OCI-LY1 (cell line): Measurements from ENCODE around the gene PI4KA.

Experiments used
- H2AFZ ChIP-seq: fragments of 200-600 bp; sonication (generic), shearing (Covaris generic); 2 replicates; pipeline ENCODE4 v1.6.0; 2014; ENCODE audit warnings: antibody characterized with exemption, mild to moderate bottlenecking, low read length
- H3F3A ChIP-seq: fragments of 200-600 bp; sonication (generic), shearing (Covaris generic); 2 replicates; pipeline ENCODE4 v1.6.0; 2014; ENCODE audit warnings: mild to moderate bottlenecking, antibody characterized with exemption, low read length, moderate library complexity; ENCODE audit not compliant: insufficient read depth
- H3K27ac ChIP-seq: fragments of 200-600 bp; sonication (generic); 2 replicates; pipeline ENCODE4 v1.5.1; 2014; ENCODE audit warnings: low read length, mixed run types, mild to moderate bottlenecking, low read depth; ENCODE audit not compliant: poor library complexity, severe bottlenecking
- H3K27me3 ChIP-seq: fragments of 200-600 bp; sonication (generic); 2 replicates; pipeline ENCODE4 v1.6.0; 2014; ENCODE audit warnings: antibody characterized with exemption, mild to moderate bottlenecking, low read length, moderate library complexity; ENCODE audit not compliant: insufficient read depth
- H3K36me3 ChIP-seq: fragments of 200-600 bp; sonication (generic); 2 replicates; pipeline ENCODE4 v1.6.1; 2014; ENCODE audit warnings: mild to moderate bottlenecking, antibody characterized with exemption, low read length, moderate library complexity, mixed read lengths; ENCODE audit not compliant: insufficient read depth
- H3K4me1 ChIP-seq: fragments of 200-600 bp; sonication (generic); 2 replicates; pipeline ENCODE4 v1.5.1; 2014; ENCODE audit warnings: mild to moderate bottlenecking, low read length, moderate library complexity; ENCODE audit not compliant: insufficient read depth, severe bottlenecking
- H3K4me2 ChIP-seq: fragments of 200-600 bp; sonication (generic), shearing (Covaris generic); 2 replicates; pipeline ENCODE4 v1.6.1; 2014; ENCODE audit warnings: low read length
- H3K4me3 ChIP-seq: fragments of 200-600 bp; sonication (generic); 2 replicates; pipeline ENCODE4 v1.5.1; 2014; ENCODE audit warnings: low read length, low read depth, mild to moderate bottlenecking, mixed read lengths; ENCODE audit not compliant: poor library complexity, severe bottlenecking
- H3K79me2 ChIP-seq: fragments of 200-600 bp; shearing (Covaris generic); 2 replicates; pipeline ENCODE4 v1.6.1; 2016; ENCODE audit warnings: mixed run types, low read length, mixed read lengths; ENCODE audit not compliant: insufficient read depth
- H3K9ac ChIP-seq: fragments of 200-600 bp; sonication (generic), shearing (Covaris generic); 2 replicates; pipeline ENCODE4 v1.6.1; 2014; ENCODE audit warnings: mild to moderate bottlenecking, low read length, mixed read lengths
- H3K9me2 ChIP-seq: fragments of 200-600 bp; sonication (generic), shearing (Covaris generic); 2 replicates; pipeline ENCODE4 v1.6.1; 2014; ENCODE audit warnings: low read depth, mild to moderate bottlenecking, low read length, mixed read lengths
- H3K9me3 ChIP-seq: fragments of 200-600 bp; shearing (Covaris generic); 2 replicates; pipeline ENCODE4 v1.6.1; 2014; ENCODE audit warnings: low read length, mixed read lengths
- H4K20me1 ChIP-seq: fragments of 200-600 bp; sonication (generic), shearing (Covaris generic); 2 replicates; pipeline ENCODE4 v1.6.0; 2016; ENCODE audit warnings: mild to moderate bottlenecking, low read length; ENCODE audit not compliant: insufficient read depth
- CTCF ChIP-seq: fragments of 200-600 bp; sonication (generic), shearing (Covaris generic); IDR thresholded peaks from 2 replicates; pipeline ENCODE4 v1.5.1; 2017; ENCODE audit warnings: mild to moderate bottlenecking, antibody characterized with exemption, low read length, moderate library complexity, mixed read lengths
- EZH2 ChIP-seq: fragments of 200-600 bp; sonication (generic), shearing (Covaris generic); IDR thresholded peaks from 2 replicates; pipeline ENCODE4 v1.8.0; 2017; ENCODE audit warnings: borderline replicate concordance, mixed run types, mild to moderate bottlenecking, antibody characterized with exemption, low read length, moderate library complexity, mixed read lengths

The PI4KA gene

DNA sequence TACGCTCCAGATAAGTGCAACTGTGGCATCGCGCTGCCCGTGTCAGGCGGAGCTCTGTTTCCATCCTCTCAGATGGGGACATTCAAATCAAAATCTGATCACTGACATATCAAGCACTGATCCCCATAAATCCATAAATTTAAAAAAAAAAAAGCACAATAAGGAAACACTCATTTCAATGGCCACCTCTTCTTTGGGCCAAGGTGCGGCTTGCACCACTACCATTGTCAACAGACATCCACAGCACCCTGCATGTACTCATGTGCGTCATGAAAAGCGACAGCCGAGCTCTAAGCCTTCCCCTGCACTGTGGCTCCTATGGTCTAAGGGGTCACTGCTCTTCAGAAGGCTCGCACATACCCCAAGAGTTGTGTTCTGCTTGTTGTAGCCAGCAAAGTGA is 111.4 kb downstream of the PI4KA start:
- TF ChIP-seq EZH2 (no peak), CTCF (no peak)
- H3K4me2 ChIP-seq: no peak overlapping the region
- no peaks in the 10 kb centered on the region for H3K9me3 ChIP-seq
- peaks cover 66% of the 10 kb centered on the region; the same call in 1 of the 2 replicates for H3K36me3 ChIP-seq
- H3K9me2 ChIP-seq: no peaks in the 10 kb centered on the region
- H3K4me3 ChIP-seq: no peak overlapping the region
- no peaks in the 10 kb centered on the region for H3K27me3 ChIP-seq
- H3K4me1 ChIP-seq: peaks cover 38% of the 10 kb centered on the region
- no peak overlapping the region for H3K9ac ChIP-seq
- no peaks in the 10 kb centered on the region for H3K79me2 ChIP-seq
- no peaks in the 10 kb centered on the region for H4K20me1 ChIP-seq
- no peak overlapping the region for H3K27ac ChIP-seq
- no peaks in the 10 kb centered on the region for H3F3A ChIP-seq
- no peak overlapping the region for H2AFZ ChIP-seq

GRCh38 chr22:20746431-20747189 is 112.0 kb downstream of the PI4KA start:
- Histone ChIP-seq H3K79me2 (no peaks in the 10 kb centered on the region), H2AFZ (no peak overlapping the region), H3K9me2 (no peaks in the 10 kb centered on the region), H3F3A (no peaks in the 10 kb centered on the region), H3K36me3 (peaks cover 65% of the 10 kb centered on the region; the same call in 1 of the 2 replicates), H4K20me1 (no peaks in the 10 kb centered on the region), H3K9ac (no peak overlapping the region), H3K27me3 (no peaks in the 10 kb centered on the region), H3K9me3 (no peaks in the 10 kb centered on the region), H3K4me1 (peaks cover 34% of the 10 kb centered on the region), H3K27ac (no peak overlapping the region), H3K4me2 (no peak overlapping the region), H3K4me3 (no peak overlapping the region)
- TF ChIP-seq EZH2: no peak
- TF ChIP-seq CTCF: no peak

GRCh38 chr22:20745119-20745518 is 113.5 kb downstream of the PI4KA start:
- TF ChIP-seq CTCF (no peak), EZH2 (no peak)
- Histone ChIP-seq H2AFZ (no peak overlapping the region), H3K27ac (no peak overlapping the region), H3K27me3 (no peaks in the 10 kb centered on the region), H4K20me1 (no peaks in the 10 kb centered on the region), H3K36me3 (peaks cover 66% of the 10 kb centered on the region), H3K9me3 (peaks cover 3% of the 10 kb centered on the region), H3K4me1 (peaks cover 19% of the 10 kb centered on the region), H3K4me2 (no peak overlapping the region), H3K79me2 (no peaks in the 10 kb centered on the region), H3K4me3 (no peak overlapping the region), H3K9me2 (no peaks in the 10 kb centered on the region), H3K9ac (no peak overlapping the region), H3F3A (no peaks in the 10 kb centered on the region)
